ENCODE data around the gene SLC46A2. TPM values are rescaled to one million over a fixed set of nuclear protein-coding genes. Genes with fewer than 3 reads are reported as not detected.

The SLC46A2 gene
- total RNA-seq, 1 experiment from 2014 or later, result not detected

GRCh38 chr9:112831969-112832368 lies 58.7 kb downstream of the SLC46A2 start:
- POLR2A ChIA-PET, result no interaction called here
- Histone ChIP-seq H3K4me3 (replicated peaks in 1 of 2; ENCODE audit: low read depth in 1 of 2, low read length in 2 of 2) (no peak overlapping the region), H3K27ac (ENCODE audit: low read depth, low read length) (no peak overlapping the region), H4K20me1 (ENCODE audit: insufficient read depth) (no peaks in the 10 kb centered on the region), H3K27me3 (ENCODE audit: insufficient read depth, low read length) (no peaks in the 10 kb centered on the region), H3K4me1 (ENCODE audit: control insufficient read depth in 1 of 2, insufficient read depth in 2 of 2, low read length in 2 of 2) (no peaks in the 10 kb centered on the region), H2AFZ (ENCODE audit: low read depth, low read length, poor library complexity, severe bottlenecking) (no peak overlapping the region), H3K79me2 (ENCODE audit: insufficient read depth, low read length) (no peaks in the 10 kb centered on the region), H3K9me2 (ENCODE audit: insufficient read depth) (no peaks in the 10 kb centered on the region), H3K9ac (ENCODE audit: low read length) (no peak overlapping the region), H3K9me3 (ENCODE audit: control insufficient read depth in 1 of 2, insufficient read depth in 1 of 2, low read depth in 1 of 2, low read length in 2 of 2) (no peaks in the 10 kb centered on the region), H3K36me3 (ENCODE audit: control insufficient read depth in 1 of 2, insufficient read depth in 2 of 2, low read length in 2 of 2) (no peaks in the 10 kb centered on the region), H3K4me2 (ENCODE audit: low read length) (no peak overlapping the region)
- TF ChIP-seq CTCF (IDR thresholded peaks at IDR 0.05 in 2 of 3, conservative IDR thresholded peaks at IDR 0.05 in 1 of 3; ENCODE audit: borderline replicate concordance in 1 of 3, insufficient read depth in 1 of 3, low read depth in 2 of 3, low read length in 2 of 3) (0 out of 6 replicates have a peak, but pooled peaks of 1 of the 3 experiments have one; percentile 6), POLR2AphosphoS5 (IDR thresholded peaks at IDR 0.05; ENCODE audit: low read depth, low read length) (no peak)
- no TSS peak for BruUV-seq (replicated peaks)
- intact Hi-C loops (cut with micrococcal nuclease), result no loop called here
- DNase-seq (ENCODE audit: low read depth, low spot score) (no peak), ATAC-seq (no peak)
- CTCF ChIA-PET, result no interaction called here
- RAD21 ChIA-PET (ENCODE audit: low non-redundant PET in 1 of 2, low total read pairs in 2 of 2, uncharacterized antibody in 2 of 2, unreplicated experiment in 2 of 2), result no interaction called here

GRCh38 chr9:112831281-112831851 lies 59.3 kb downstream of the SLC46A2 start:
- Histone ChIP-seq H2AFZ (ENCODE audit: low read depth, low read length, poor library complexity, severe bottlenecking) (no peak overlapping the region), H3K9me3 (ENCODE audit: control insufficient read depth in 1 of 2, insufficient read depth in 1 of 2, low read depth in 1 of 2, low read length in 2 of 2) (no peaks in the 10 kb centered on the region), H3K27me3 (ENCODE audit: insufficient read depth, low read length) (no peaks in the 10 kb centered on the region), H3K9me2 (ENCODE audit: insufficient read depth) (no peaks in the 10 kb centered on the region), H3K27ac (ENCODE audit: low read depth, low read length) (no peak overlapping the region), H3K36me3 (ENCODE audit: control insufficient read depth in 1 of 2, insufficient read depth in 2 of 2, low read length in 2 of 2) (no peaks in the 10 kb centered on the region), H3K4me1 (ENCODE audit: control insufficient read depth in 1 of 2, insufficient read depth in 2 of 2, low read length in 2 of 2) (no peaks in the 10 kb centered on the region), H3K9ac (ENCODE audit: low read length) (no peak overlapping the region), H3K4me3 (replicated peaks in 1 of 2; ENCODE audit: low read depth in 1 of 2, low read length in 2 of 2) (no peak overlapping the region), H3K4me2 (ENCODE audit: low read length) (no peak overlapping the region), H3K79me2 (ENCODE audit: insufficient read depth, low read length) (no peaks in the 10 kb centered on the region), H4K20me1 (ENCODE audit: insufficient read depth) (no peaks in the 10 kb centered on the region)
- BruUV-seq (replicated peaks), result no TSS peak
- ATAC-seq (no peak), DNase-seq (ENCODE audit: low read depth, low spot score) (no peak)
- ChIA-PET RAD21 (ENCODE audit: low non-redundant PET in 1 of 2, low total read pairs in 2 of 2, uncharacterized antibody in 2 of 2, unreplicated experiment in 2 of 2) (interaction anchor here in 1 of 2 experiments (0.6 kb wide), 1 partner anchor 441 kb away, joined by 4 read pairs; no protein-coding TSS in a partner anchor), POLR2A (no interaction called here), CTCF (interaction anchor here (2.1 kb wide), 1 partner anchor 14 kb away, joined by 4 read pairs; no protein-coding TSS in a partner anchor)
- TF ChIP-seq POLR2AphosphoS5 (IDR thresholded peaks at IDR 0.05; ENCODE audit: low read depth, low read length) (no peak), FOSL1 (IDR thresholded peaks at IDR 0.05; ENCODE audit: low read depth) (no peak), EZH2phosphoT487 (IDR thresholded peaks at IDR 0.05; ENCODE audit: borderline replicate concordance) (no peak), TCF7L2 (IDR thresholded peaks at IDR 0.05; ENCODE audit: borderline replicate concordance, extremely low read depth, insufficient read depth, insufficient read length) (no peak), CTCF (IDR thresholded peaks at IDR 0.05 in 2 of 3, conservative IDR thresholded peaks at IDR 0.05 in 1 of 3; ENCODE audit: borderline replicate concordance in 1 of 3, insufficient read depth in 1 of 3, low read depth in 2 of 3, low read length in 2 of 3) (no peak), RAD21 (IDR thresholded peaks at IDR 0.05; ENCODE audit: low read depth) (no peak)
- intact Hi-C loops (cut with micrococcal nuclease), result no loop called here

Data from HCT116 (cell line).